DMS79 (cell line): ENCODE results near the gene RNU5B-1.
A peak's percentile ranks its signal among the peaks of the same experiment; 100 is the strongest.

ENCODE experiments used
- DNase-seq: peaks from one replicate; lab custom pipeline; 2025; lab: John Stamatoyannopoulos, UW

Gene RNU5B-1

GRCh38 chr15:65328506-65329287 lies 24.2 kb downstream of the RNU5B-1 start:
- DNase-seq = no peak

DNA sequence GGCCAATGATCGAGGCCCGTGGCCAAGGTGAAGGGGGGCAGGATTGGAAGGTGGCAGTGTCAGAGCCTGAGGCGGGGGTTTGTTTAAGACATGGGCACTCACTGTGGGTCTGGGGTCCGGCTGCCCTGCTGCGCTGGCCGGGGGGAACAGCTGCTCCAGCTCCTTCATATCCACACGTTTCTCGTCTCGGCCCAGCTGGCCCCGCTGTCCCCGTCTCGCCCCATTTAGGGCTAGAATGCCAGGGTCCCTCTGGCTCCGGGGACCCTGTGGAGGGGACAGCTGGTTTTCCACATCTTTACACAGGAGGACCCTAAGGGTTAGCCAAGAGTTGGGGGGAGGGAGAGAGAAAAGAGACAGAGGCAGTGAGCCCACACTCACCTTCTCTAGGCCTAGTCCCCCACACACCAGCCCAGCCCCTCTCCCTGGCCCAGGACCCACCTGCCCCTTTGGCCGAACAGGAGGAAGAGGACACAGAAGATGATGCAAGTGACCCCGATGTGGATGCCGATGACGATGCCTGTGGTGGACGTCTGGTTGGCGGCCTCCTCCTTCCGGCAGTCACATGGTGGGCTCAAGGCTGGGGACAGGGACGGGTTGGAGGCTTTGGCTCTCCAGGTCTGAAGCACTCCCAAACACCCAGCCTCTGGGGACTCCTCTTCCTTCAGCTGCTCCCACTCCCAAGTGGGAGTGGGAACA lies 25.0 kb downstream of the RNU5B-1 start:
- no peak for DNase-seq

GRCh38 chr15:65329984-65330735 lies 25.7 kb downstream of the RNU5B-1 start:
- no peak for DNase-seq

DNA sequence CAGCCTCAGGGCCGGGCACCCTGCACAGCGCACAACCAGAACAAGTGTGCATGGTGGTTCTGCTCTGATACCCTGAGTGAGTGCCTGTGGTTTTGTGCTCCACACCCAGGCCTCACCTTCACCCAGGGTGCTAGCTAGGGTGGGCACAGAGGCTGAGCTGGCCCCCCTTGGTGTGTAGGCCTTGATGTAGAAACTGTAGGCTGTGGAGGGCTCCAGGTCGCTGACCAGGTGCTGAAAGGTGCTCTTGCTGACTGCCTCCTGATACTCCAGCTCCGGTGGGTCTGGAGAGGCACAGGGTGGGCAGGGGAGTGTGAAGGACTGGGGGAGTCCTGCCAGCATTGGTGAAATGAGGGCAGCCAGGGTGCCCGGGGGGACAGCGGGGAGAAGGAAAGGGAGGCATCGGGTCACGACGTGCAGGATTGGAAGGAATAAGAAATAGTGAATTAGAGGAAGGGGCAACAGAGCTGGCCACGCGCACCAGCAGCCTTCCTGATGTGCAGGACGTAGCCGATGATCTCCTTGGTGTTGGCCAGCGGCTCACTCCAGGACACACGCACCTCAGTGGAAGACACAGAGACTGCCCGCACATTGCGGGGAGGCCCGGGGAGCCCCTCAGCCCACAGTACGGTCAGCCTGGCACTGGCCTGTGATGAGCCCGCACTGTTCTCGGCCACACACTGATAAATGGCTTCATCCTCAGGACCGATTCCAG lies 26.6 kb downstream of the RNU5B-1 start:
- no peak for DNase-seq

DNA sequence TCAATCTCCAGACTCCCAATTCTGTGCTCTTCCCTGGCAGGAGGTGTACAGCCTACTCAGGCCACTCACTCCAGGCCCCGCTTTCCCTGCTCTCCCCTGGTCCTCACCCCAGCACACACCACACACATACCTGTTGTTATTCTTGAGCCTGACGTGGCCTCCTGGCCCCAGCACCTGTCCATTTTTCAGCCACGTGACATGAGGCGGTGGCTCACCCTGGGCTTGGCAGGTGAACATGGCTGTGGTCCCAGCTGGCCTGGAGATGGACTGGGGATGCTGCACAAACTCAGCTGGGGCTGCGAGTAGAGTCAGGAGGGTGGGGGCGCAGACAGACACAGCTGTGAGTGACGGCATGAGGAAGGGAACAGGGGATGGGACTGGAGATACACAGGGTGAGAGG lies 27.3 kb downstream of the RNU5B-1 start:
- no peak for DNase-seq

- DNase-seq = no peak
Measured at GRCh38 chr15:65332391-65333147, 28.1 kb downstream of the RNU5B-1 start.

GRCh38 chr15:65333148-65333820 lies 28.8 kb downstream of the RNU5B-1 start:
- no peak for DNase-seq

- DNase-seq = no peak
Measured at GRCh38 chr15:65333856-65334255, 29.4 kb downstream of the RNU5B-1 start.

- no peak for DNase-seq
Measured at GRCh38 chr15:65334586-65335231, 30.2 kb downstream of the RNU5B-1 start.

GRCh38 chr15:65335278-65336055 lies 31.0 kb downstream of the RNU5B-1 start:
- DNase-seq = no peak

DNA sequence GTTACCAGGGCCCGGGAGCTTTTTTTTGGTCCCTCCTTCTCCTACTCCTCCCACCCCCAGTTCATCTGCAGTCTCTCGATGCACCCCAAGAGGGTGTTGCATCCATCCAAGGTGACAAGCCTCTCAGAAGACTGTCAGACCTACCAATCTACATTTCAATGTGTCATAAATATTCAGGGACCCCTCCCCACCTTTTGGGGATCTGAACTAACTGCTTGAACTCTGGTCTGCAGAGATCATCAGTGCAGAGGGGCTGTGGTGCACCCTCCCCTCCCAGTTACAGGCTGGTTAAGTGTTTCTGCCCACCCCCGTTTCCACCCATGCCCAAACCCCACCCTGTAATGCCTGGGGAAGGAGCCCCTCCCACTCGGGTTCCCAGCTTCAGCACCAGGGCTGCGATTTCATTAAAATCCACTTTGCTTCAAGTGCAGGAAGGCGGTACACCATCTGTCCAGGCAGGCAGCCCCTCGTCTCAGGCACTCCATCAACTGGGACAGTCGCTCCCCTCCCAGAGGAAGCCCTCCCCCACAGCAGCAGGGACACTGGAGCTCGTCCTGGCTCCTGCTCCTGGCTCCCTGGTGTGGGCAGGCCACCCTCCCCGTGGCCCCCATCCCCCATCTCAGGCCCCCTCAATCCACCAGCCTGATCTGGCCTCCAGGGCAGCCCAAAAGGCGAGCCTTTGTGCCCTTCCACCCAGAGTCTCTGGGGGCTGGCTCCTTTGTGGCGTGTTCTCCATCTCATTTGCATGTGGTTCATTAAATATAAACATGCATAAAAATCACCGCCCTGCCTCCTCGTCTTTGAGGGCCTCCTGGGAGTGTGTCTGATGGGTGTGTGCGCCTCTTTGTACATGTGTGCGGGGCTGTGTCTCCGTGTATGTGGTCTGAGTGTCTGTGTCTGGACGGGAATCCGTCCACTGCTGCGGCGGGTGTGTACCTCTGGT lies 32.3 kb downstream of the RNU5B-1 start:
- DNase-seq = peak; percentile 22

GRCh38 chr15:65337436-65338070 lies 33.1 kb downstream of the RNU5B-1 start:
- no peak for DNase-seq

GRCh38 chr15:65338366-65338765 lies 33.9 kb downstream of the RNU5B-1 start:
- peak; percentile 22 for DNase-seq

- no peak for DNase-seq
Measured at GRCh38 chr15:65338823-65339222, 34.3 kb downstream of the RNU5B-1 start.

DNA sequence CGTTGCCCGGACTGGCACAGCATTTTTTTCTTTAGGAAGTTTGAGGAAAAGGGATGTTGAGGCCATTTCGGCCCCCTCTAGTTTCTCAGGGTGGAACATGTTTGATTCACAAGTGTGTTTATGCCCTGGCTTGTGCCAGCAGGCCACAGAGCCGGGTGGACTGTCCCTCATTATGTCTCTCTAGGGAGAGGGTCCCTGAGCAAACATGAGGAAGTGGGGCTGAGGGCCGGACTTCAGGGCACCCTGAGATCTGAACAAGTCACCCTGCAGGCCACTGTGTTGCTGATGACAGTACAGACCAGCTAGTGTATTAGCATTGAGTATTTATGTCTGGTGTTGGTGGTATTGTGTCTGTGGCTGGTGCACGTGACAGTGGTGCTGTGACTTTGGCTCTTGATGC lies 34.9 kb downstream of the RNU5B-1 start:
- no peak for DNase-seq

- no peak for DNase-seq
Measured at GRCh38 chr15:65339920-65340319, 35.4 kb downstream of the RNU5B-1 start.

GRCh38 chr15:65342493-65342892 lies 38.0 kb downstream of the RNU5B-1 start:
- no peak for DNase-seq
